Skin of body (tissue), 2 donors: ENCODE results near the gene RASSF10. TPM values are rescaled to one million over a fixed set of nuclear protein-coding genes. Genes with fewer than 3 reads are reported as not detected.
"Not testable (repeated sequence)": the region's sequence is repeated elsewhere in the genome, so short reads cannot be mapped to it uniquely, and the experiment has no call there.

Source experiments
- DNase-seq: peaks from one replicate; lab custom pipeline; 2025; lab: John Stamatoyannopoulos, UW
- total RNA-seq: library from RNA; depleted of rRNA; stranded (reverse); fragments of >200 nt; gene quantifications from one replicate; pipeline ENCODE4 v1.2.3, GENCODE V29; 2014

The RASSF10 gene
- total RNA-seq, 1 donor from 2014 or later, result 9.8 TPM

- DNase-seq, result no peak
Observed at GRCh38 chr11:13019313-13019712, 10.2 kb downstream of the RASSF10 start.

- no peak for DNase-seq
Observed at GRCh38 chr11:13023423-13023822, 14.3 kb downstream of the RASSF10 start.

GRCh38 chr11:13026722-13027121, 17.6 kb downstream of the RASSF10 start:
- DNase-seq, result no peak

GRCh38 chr11:13028322-13028721, 19.2 kb downstream of the RASSF10 start:
- no peak for DNase-seq

- no peak for DNase-seq
Observed at GRCh38 chr11:13029872-13030271, 20.8 kb downstream of the RASSF10 start.

GRCh38 chr11:13030857-13031256, 21.7 kb downstream of the RASSF10 start:
- DNase-seq, result no peak

- DNase-seq, result no peak
Observed at GRCh38 chr11:13031349-13031748, 22.2 kb downstream of the RASSF10 start.

GRCh38 chr11:13033760-13034533, 24.8 kb downstream of the RASSF10 start:
- DNase-seq, result no peak

GRCh38 chr11:13035711-13036110, 26.6 kb downstream of the RASSF10 start:
- DNase-seq, result no peak

GRCh38 chr11:13036235-13036634, 27.1 kb downstream of the RASSF10 start:
- DNase-seq, result no peak

- DNase-seq, result no peak
Observed at GRCh38 chr11:13038366-13038765, 29.2 kb downstream of the RASSF10 start.

- no peak for DNase-seq
Observed at GRCh38 chr11:13039126-13039525, 30.0 kb downstream of the RASSF10 start.

GRCh38 chr11:13040969-13041561, 31.9 kb downstream of the RASSF10 start:
- no peak for DNase-seq

- DNase-seq, result no peak
Observed at GRCh38 chr11:13042873-13043342, 33.8 kb downstream of the RASSF10 start.

GRCh38 chr11:13043912-13044628, 35.0 kb downstream of the RASSF10 start:
- DNase-seq, result no peak

GRCh38 chr11:13045089-13045488, 36.0 kb downstream of the RASSF10 start:
- not testable (repeated sequence) for DNase-seq

- no peak for DNase-seq
Observed at GRCh38 chr11:13045734-13046133, 36.6 kb downstream of the RASSF10 start.

- DNase-seq, result no peak
Observed at GRCh38 chr11:13046637-13047570, 37.8 kb downstream of the RASSF10 start.

GRCh38 chr11:13047884-13048283, 38.8 kb downstream of the RASSF10 start:
- no peak for DNase-seq

- DNase-seq, result no peak
Observed at GRCh38 chr11:13051257-13051656, 42.1 kb downstream of the RASSF10 start.

GRCh38 chr11:13052130-13052571, 43.0 kb downstream of the RASSF10 start:
- no peak for DNase-seq
